ENCODE data around the gene TPST1. TPM values are rescaled to one million over a fixed set of nuclear protein-coding genes. Genes with fewer than 3 reads are reported as not detected.

TPST1 gene
- total RNA-seq, 1 experiment from 2014 or later: 5.6 TPM

DNA sequence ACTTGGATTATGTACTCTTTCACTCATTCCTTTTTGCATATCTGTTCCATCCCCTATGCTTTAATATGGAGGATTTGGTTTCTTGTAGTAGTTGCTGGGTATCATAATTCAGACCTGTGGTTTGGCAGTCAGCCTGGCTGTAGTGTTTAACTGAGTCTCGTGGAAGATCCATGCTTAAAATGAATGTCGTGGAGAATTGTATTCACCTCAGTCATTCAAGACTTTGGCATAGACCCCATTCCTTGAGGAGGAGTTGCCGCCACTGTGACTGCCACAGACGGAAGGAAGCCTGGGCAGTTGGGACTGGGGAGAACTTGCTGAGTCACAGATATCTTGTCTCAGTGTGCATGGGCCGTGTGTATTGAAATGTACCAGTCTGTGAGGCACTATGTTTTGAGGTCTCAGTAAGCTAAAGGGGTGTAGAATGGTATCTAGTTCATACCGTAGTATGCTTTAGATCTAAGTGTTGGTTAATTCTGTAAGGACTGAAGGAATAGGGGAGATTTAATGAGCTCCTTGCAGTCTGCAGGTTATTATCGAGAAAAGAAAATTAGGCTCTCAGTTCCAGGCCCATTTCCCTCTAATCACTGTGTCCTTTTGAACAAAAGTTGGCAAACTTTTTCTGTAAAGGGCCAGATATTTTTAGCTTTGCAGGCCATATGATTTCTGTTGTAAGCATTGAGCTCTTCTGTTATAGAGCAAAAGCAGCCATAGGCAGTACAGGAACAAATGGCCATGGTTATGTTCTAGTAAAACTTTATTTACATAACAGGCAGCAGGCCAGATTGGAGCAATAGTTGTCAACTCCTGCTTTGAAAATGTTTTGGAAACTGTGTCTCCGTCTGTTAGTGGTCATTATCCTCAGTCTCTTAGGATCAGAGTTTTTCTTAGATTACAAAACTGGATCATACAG lies 76.8 kb downstream of the TPST1 start:
- DNase-seq (ENCODE audit: extremely low read depth, low read depth): peak; percentile 17

DNA sequence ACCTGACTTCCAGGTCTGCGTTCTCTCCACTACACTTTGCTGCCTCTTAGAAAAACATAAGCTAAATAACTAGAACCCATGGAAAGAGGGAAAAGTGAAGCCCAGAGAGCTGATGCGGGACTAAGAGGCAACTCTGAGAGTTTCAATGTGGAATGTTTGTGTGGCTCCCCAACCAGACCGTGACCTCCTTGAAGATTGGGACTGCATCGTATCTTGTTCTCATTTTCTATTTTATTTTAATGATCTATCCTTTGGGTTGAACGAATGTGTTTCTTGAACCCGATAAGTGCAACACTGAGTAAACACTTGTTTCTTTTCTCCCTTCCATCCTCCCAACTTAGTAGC lies 77.4 kb downstream of the TPST1 start:
- DNase-seq (ENCODE audit: extremely low read depth, low read depth): no peak

- DNase-seq (ENCODE audit: extremely low read depth, low read depth): no peak
Measured at GRCh38 chr7:66283003-66283920, 78.1 kb downstream of the TPST1 start.

DNA sequence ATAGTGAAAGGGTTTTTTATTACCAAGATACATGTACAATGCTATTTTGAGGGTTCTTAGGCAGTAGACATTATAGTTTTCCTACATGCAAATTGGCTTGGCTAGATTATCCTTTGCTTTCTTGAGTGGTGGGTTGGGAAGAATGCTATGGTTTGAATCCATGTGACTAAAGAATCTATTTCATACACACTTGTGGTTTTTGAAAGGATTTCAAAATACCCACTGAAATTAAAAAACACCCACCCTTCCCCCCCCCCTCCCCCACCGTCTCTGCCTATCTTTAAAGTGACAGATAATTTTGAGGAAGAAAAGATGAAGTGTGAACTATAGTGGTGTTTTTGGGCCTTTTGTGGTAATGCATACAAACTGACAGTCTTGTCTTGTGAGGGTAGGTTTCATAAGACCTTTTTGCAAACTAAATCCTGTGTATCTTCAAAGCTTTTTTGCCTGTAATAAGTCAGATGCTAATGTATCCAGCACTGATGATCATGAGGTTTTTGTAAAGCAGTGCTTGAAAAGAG lies 90.9 kb downstream of the TPST1 start:
- no peak for DNase-seq (ENCODE audit: extremely low read depth, low read depth)

GRCh38 chr7:66296557-66296956 lies 91.4 kb downstream of the TPST1 start:
- DNase-seq (ENCODE audit: extremely low read depth, low read depth): no peak

DNA sequence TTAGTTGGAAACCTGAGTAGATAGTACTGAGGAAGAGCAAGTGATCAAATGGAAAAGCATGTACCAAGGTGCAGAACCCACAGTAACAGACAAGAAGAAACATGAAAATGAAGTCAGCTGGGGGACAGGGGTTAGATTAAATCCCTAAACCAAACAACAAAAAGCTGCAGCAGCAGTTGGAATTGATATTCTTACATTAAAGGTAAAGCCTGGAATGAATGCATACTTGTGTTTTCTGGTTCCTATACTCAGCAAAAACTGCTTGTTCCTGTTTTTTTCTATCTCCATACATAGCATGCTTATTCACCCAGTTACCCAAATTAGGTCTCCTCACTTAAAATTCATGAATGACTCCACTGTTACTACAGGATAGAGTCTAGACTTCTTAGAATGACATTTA lies 92.4 kb downstream of the TPST1 start:
- DNase-seq (ENCODE audit: extremely low read depth, low read depth): no peak

DNA sequence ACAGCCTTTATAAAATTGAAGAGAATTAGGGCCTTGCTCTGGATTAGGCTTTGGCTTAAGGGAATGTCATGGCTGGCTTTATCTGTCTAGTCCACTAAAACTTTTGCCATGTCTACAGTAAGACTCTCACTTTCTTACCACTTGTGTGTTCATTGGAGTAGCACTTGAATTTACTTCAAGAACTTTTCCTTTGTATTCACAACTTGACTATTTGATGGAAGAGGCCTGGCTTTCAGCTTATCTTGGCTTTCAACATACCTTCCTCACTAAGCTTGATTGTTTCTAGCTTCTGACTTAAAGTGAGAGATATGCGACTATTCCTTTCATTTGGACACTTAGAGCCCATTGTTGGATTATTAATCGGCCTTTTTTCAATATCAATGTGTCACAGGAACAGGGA lies 96.1 kb downstream of the TPST1 start:
- no peak for DNase-seq (ENCODE audit: extremely low read depth, low read depth)

GRCh38 chr7:66301737-66302136 lies 96.6 kb downstream of the TPST1 start:
- no peak for DNase-seq (ENCODE audit: extremely low read depth, low read depth)

DNA sequence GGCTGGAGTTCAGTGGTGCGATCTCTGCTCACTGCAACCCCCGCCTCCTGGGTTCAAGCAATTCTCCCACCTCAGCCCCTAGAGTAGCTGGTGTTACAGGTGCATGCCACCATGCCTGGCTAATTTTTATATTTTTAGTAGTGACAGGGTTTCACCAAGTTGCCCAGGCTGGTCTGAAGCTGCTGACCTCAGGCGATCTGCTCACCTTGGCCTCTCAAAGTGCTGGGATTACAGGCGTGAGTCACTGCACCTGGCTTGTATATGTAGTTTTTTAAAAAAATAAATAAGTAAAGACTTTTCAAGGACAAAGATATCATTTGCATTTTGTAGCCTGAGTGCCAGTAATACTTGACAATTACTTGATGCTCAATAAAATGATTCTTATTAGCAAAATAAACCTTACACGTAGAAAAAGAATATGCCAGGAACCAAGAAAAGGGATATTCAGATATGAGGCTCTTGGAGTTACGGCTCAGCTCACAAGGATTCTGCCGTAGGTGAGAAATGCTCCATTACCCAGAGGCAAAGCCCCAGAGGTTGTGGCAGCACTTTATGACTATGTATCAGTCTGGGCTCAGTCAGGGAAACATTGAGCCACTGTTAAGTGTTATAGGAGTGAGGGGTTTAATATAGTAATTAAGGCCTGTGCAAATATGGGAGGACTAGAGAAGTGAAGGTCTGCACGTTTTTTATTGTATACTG lies 98.5 kb downstream of the TPST1 start:
- no peak for DNase-seq (ENCODE audit: extremely low read depth, low read depth)

- DNase-seq (ENCODE audit: extremely low read depth, low read depth): no peak
Measured at GRCh38 chr7:66304536-66304935, 99.4 kb downstream of the TPST1 start.

DNA sequence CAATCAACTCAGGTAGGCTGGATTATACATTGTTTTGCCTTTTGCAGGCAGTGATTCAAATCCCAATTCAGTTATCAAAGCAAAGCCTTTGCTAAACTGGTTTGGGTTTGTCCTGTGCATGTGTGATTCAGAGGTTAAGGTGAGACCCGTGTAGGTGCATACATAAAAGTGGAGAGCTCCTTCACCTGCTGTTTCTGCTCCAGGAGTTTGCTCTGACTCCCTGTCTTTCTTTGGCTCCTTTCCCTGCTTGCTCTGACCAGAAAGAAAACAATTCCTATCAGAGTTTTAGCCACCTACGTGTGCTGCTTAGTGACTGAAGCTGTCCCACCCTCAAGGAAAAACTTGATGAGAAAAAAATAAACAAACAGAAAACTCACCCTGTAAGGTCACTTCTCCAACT lies 101.1 kb downstream of the TPST1 start:
- DNase-seq (ENCODE audit: extremely low read depth, low read depth): no peak

- no peak for DNase-seq (ENCODE audit: extremely low read depth, low read depth)
Measured at GRCh38 chr7:66307591-66308215, 102.6 kb downstream of the TPST1 start.

DNA sequence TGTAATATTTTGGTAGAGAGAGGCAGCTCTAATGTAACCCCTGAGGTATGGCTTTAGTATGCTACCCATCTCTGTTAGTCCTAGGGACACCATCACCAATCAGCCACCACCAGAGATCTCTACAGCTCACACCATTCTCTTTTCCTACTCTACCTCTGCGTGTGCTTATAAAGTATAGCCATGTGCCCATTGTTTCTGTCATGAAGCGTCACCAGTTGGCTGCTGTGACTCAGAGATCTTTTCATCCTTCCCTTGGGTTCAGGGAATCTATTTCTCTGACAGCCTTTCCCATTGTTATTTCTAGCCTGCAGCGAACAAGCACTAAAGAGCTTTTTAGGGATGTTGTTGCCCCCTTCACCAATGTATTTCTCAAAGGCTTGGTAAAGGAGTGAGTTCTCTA lies 103.3 kb downstream of the TPST1 start:
- DNase-seq (ENCODE audit: extremely low read depth, low read depth): no peak

- DNase-seq (ENCODE audit: extremely low read depth, low read depth): no peak
Measured at GRCh38 chr7:66310620-66311019, 105.5 kb downstream of the TPST1 start.

- DNase-seq (ENCODE audit: extremely low read depth, low read depth): no peak
Measured at GRCh38 chr7:66313886-66314568, 108.9 kb downstream of the TPST1 start.

GRCh38 chr7:66315192-66315591 lies 110.1 kb downstream of the TPST1 start:
- no peak for DNase-seq (ENCODE audit: extremely low read depth, low read depth)

DNA sequence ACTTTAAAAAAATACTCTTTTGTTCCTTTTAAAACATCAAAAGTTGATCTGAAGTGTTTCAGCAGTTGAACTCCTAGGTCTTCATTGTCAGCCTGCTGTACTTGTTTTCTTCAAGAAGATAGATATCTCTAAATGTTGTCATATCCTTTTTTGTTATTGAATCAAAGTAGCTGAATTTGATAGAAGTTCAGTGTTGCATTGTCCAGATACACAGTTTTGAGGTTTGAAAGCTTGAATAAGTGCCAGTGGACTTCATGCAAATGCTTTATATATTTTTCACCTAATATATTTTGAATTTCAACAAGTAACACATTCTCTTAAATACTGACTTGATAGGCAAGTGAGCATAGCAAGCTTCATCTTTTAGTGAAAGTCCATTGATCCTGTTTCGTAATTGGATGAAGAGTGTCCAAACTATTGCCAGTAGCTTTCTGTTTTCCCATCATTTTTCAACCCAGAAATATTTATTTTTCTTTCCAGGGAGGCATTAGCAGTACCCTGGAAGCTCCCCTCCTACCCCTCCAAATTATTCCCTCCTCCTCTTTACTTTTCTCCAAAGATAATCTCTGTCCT lies 114.4 kb downstream of the TPST1 start:
- DNase-seq (ENCODE audit: extremely low read depth, low read depth): no peak

GRCh38 chr7:66321283-66321682 lies 116.1 kb downstream of the TPST1 start:
- no peak for DNase-seq (ENCODE audit: extremely low read depth, low read depth)

GRCh38 chr7:66323114-66323796 lies 118.1 kb downstream of the TPST1 start:
- DNase-seq (ENCODE audit: extremely low read depth, low read depth): no peak
